ENCODE measurements around the gene PRICKLE2.

Gene PRICKLE2

DNA sequence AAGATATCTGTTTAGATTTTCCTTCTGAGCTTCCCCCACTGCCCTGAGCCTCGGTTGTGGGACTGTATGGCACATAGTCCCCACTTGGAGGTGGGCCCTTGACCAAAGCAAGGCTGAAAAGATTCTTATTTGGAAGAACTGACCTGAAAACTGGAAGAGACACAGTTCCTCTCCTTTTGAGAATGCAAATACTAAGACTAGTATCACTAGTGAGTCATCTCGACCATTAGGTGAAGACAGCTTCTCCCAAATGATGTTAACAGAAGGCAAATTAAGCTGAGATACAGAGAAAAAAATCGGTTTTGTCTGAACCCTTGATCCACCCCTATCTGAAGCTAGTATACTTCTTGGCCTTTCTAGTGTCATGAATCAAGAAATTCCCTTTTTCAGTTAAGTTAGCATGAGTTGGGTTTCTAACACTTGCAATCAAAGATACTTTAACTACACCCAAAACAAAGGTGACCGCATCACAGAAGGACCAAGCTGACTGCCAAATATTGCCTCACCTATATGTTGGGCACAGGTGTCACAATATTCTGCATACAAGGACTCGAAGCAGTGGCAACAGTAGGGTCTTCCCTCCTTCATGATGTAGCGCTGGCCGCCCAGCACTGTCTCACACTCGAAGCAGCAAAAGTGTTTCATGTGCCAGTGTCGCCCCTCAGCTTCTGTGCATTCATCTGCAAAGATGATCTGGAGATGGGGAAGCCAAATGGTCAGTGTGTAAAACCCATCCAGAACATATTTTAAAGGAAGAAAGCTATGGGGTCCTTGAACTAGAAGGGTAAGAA, 72.4 kb downstream of the PRICKLE2 start:
- no peak for DNase-seq

DNA sequence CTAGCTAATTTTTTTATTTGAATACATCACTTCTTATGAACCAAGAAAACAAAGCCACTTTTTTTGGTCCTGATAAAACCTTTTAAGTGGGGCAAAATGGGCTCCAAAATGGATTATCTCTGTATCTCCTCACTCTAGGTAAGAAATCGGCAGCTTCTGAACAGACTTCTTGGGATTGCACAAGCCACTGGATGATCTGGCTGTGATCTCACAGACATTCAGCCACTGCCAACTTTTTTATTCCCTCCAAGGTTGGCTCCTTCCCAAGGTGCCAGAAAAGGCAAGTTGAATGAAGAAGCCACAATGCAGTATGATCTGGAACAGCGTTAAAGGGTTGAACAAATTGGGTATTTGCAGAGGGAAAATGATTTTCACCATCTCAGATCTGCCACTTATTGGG, 73.2 kb downstream of the PRICKLE2 start:
- DNase-seq: no peak

DNA sequence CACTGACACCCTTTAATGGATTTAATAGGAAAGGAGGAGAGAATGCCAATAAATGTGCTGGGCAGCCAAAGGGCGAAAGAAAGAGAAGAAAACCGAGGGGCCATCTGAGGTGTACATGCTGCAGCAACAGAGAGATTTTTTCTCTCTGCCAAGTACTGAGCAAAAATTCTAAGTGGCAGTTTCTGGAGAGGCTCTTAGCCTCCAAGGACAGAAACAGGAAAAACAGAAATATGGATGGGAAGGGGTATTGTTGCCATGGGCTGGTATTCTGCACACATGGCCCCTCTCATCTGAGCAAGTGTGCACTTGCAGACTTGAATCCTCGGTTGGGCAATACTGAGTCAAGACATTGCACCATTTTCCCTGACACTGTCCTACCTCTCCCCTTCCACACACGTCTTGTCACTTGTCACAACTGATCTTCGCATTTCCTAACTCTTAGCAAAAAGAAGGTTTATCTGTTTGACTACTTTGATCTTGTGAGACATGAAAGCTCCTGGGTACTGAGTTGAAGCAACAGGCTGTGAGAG, 73.9 kb downstream of the PRICKLE2 start:
- DNase-seq: no peak

DNA sequence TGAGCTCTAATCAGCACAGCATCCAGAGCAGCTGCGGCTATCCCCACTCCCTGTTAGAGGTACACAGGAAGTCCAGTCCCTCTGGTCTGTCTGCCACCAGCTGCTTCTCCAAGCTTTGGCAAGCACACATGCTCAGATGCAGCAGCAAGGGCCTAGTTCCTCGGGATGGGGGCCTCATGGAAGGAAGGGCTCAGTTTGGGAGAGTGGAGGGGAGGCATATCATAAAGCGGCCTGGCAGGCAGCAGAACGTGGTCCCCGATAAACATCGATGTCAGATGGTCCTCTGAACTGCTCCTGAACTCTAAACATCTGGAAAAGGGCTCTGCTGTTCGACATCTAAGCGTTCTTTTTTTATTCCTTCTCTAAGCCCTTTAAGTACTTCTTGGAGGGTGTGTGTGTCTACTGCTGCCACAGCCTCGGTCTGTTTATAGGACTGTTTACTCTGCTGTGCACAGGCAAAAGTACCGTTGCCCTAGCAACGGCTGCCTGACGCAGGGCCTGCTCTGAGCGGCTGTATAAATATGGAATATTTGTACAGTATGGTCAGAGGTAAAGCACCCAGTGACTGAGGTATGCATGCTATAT, 74.6 kb downstream of the PRICKLE2 start:
- DNase-seq: no peak

DNA sequence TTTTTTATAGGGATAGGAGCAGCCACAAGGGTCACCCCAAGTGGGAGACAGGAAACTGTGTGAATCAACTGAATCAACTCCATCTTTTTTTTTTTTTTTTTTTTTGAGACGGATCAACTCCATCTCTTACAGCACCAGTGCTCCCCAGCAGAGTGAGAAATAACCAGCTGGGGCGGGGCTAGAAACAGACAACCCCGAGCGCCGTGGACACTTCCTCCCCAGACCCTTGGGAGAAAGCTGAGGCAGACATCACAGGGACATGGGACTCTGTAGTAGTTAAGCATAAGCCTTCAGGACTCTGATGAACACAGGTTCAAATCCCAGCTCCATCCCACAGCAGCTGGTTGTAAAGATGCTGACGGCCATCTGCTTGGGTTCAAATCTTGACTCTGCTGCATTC, 75.4 kb downstream of the PRICKLE2 start:
- no peak for DNase-seq

DNA sequence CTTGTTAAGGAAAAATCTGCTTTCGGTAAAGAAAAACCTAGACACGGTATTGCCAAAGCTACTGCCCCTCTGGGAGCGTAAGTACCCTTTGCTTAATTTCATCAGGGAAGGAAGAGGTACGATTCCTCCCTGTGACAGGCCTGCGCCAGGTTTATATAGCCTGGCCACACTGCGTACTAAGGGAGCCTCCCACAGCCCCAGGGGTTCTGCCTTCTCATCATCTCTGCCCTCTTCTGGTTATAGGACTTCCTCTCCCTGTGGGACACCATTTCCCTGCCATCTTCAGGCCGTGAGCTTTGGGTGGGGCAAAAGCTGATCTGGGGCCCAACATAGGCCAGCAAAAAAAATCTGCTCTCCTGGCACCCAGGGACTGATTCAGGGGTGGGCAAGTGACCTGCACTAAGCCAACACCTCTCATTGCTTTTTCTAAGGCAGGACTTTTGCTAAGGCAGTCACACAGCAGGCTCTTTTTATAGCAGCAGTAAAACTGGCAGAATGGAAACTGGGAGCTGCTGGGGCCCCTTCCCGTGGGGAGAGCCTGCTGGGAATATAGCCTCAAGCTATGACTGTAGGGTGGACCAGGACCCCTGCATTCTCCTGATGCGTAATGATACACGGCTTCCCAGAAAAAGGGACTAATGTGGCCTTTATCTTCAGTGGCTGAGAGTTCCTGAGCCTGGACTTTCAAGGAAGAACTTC, 76.2 kb downstream of the PRICKLE2 start:
- no peak for DNase-seq

DNA sequence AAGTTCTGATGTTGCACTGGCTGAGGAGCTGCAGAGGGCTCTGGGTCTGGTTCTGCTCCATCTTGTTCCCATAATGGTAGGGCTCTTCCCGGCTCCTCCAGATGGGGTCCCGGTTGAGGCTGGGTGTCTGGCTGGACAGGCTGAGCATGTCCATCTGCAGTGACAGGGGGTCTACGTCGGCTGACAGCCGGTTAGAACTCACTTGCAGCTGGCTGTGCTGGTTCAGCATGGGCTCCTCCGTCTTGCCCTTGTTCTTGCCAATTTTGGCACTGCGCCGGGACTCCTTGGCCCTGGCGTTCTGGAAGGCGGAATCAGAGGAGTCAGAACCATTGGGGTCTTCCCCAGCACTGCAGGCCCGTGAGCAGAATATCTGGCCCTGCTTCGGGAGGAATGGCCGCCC, 78.1 kb downstream of the PRICKLE2 start:
- no peak for DNase-seq

DNA sequence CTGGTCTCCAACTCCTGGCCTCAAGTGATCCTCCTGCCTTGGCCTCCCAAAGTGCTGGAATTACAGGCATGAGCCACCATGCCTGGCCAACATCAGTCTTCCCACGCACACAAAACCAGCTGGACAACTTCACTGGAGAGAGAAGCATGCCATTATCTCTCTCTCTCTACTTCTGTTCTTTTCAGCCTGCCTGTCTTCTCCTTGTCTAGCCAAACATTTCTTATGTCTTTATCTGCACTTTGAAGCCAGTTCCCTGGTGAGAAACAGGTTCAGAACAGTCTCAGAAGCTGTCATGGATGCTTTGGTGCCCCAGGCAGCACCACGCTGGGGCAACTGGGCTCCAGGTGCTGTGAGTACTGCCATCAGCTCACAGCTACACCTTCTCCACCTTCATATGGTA, 79.8 kb downstream of the PRICKLE2 start:
- DNase-seq: no peak

DNA sequence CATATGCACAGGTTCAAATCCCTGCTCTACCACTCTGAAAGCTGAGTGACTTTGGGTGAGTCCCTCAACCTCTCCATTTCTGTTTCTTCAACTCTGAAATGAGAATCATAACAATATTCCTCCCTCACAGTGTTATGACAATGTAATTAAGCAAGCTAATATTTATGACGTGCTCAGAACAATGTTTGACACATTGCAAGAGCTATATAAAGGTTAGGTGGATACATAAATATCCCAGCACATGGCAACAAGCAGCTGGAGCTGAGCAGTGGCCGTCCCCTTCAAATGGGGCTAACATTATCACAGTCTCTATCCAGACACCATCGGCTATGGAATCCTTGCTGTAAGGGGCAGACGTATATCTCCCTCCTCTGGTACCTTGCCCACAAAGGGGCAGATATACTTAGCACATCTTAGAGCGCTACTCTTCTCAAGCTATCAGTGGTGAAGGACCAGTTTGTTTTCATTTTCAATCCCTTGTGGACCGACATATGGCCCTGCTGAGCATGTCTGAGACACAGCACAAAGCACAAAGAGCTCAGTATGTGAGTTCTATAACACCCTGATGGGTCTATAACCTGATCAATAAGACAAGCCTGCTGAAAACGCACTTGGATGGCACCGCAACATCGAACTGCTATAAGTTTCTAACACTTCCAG, 80.9 kb downstream of the PRICKLE2 start:
- no peak for DNase-seq

DNA sequence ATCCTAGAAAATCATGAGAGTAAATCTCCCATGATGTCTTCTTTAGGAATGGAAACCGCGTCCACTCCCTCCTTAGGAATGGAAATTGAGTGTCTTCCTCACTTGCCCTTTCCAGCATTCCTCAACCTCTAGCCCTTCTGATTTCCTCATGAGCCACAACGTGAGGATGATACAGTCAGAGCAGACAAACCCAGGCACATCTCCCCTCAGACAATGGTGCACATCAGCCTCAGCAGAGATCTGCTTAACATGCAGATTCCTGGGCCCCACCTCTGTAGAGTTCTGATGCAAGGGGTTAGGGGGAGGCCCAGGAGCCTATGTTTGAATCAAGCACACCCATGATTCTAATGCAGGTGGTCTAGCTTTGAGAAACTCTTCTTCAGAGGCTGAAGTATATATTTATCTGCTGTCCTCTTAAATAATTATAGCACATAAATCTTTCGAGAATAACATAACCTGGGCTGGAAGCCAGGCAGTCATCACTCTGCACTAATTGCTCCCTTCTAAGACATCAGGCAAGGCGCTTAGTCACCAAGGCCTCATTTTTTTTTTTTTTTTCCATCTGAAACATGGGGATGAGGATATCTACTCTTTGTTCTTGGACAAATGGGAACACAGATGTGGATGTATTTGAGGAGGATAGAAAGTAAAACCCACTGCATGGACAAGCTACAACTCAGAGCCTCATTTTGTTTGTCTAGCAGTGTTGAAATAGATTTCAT, 81.7 kb downstream of the PRICKLE2 start:
- no peak for DNase-seq

DNA sequence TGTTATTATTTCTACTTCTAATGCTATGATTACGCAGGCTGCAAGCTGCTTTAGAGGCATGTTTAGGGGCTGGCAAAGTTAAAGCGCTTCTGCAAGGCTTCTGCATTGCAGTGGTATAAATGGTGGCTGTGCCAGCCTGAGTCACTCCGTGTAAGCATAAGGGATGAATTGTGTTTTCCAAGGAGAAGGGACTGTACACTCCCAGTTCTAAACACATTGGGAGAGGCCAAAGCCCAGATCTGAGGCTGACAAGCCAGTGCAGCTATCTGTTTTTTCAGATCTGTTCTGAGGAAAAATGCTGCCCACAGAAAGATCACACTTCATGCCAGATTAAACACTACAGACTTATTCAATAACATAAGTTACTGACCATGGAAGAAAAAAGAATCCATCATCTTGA, 83.8 kb downstream of the PRICKLE2 start:
- DNase-seq: no peak

DNA sequence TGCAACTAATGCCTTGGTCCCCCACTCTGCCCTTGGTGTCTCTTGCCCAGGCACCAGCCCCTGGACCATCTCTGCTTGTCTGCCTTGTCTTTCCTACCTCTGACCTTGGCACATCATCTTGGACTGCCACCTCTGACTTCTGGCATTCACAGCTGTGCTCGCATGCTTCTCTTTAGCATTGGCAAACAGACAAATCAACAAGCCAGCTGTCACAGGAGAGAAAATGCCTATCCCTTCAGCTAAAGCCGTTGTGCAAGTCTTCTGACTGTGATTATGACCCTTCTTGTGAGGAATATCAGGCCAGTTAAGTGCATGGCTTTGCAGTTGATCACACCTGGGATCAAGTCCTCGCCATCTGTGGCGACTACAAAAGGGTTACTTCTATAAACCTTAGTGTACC, 84.6 kb downstream of the PRICKLE2 start:
- DNase-seq: no peak

DNA sequence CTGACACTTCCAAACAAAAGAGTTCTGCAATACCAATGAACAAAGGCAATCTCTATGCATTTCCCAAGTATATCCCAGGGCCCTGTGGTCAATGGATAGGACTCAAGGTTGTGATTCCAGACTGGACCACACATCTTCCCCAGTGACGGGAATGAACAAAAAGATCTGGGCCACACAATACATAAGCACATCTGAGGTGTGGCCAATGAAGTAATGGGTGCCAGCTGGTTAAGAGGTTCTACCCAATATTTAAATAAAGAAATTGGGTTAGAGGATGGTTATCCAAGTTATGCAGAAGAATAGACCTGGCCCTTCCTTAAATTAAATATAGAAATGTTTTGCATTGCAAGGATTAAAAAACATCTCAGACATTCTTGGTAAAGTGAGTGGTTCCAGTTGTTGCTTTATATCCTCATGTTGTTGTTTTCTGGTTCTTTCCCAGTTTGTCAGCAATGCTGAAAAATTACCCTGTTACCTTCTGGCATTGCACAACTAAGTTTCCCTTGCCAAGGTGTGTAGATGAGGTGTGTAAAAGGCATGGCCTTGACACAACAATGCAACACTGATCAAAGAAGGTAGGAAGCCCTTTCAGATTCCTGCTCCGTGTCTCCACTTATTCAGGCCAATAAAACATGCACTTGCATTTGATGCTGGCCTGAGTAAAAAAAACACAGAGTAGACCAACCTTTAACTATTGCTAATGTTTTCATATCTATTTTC, 86.5 kb downstream of the PRICKLE2 start:
- DNase-seq: no peak

DNA sequence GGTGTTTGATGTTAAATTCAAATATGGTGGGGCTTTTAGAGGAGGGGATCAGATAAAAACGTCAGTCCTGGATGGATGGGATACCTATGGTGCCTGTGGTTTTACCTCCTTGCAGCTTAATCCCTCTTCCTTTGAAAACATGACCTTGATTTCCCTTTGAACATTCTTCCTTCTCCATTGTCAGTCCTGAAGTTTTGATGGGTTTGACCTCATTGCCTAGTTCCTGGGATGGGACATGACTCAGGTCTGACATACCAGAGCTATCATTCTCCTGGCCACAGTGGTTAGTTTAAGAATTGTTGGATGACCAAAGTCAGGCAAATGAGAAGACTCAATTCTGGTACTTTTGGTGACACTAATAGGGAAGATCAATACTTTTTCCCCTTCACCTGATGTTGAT, 87.2 kb downstream of the PRICKLE2 start:
- DNase-seq: no peak

DNA sequence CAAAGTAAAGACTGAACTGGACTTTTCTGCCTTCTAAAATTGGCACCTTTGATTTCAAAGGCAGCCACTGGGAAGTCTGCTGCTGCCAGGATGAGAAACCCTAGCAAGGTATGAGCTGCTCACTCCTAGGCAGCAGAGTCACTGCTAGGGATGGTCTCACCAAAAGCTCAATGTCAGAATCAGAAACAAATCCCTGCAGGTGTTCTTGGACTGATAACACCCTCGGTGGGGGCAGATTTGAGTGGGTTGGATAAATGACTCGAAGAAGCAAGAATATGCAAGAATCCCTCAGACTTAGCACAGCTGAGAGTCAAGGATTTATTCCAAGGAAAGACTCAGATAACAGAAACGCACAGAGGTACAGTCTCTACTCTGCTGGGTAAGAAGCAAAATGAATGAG, 90.4 kb downstream of the PRICKLE2 start:
- no peak for DNase-seq

DNA sequence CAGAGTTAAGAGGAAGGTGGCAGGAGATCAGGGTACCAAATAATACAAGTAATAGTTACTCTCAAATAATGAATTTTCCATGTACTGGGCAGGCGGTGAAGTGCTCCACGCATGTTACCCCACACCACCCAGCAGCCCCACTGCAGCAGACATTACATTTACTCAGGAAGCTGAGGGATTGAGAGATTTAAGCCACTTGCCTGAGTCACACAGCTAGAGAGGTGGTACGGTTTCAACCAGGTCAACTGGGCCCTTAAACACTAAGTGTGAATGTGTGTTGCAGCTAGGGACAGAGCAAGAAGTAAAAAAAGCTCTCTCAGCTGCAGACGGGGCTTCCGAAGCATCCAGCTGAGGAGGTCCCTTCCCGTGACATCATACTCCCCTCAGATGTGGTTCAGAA, 91.3 kb downstream of the PRICKLE2 start:
- no peak for DNase-seq

DNA sequence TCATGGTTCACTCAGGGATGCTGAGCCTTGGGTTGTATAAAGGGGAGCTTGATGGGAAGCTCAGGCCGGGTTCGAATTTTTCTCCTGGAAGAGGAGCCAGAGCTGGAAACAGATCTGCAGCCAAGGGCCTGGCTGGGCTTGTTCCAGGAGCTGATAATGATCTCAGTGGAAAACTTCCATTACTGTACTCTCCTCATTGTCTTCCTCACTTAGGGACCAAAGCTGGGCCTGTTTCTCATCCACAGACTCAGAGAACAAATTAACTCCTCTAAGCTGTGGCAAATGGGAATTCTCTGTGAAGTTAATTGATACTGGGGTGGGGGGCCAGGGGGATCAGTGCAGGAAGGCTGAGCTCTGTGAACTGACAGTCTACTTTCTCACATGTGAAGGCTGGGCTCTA, 92.0 kb downstream of the PRICKLE2 start:
- DNase-seq: no peak

DNA sequence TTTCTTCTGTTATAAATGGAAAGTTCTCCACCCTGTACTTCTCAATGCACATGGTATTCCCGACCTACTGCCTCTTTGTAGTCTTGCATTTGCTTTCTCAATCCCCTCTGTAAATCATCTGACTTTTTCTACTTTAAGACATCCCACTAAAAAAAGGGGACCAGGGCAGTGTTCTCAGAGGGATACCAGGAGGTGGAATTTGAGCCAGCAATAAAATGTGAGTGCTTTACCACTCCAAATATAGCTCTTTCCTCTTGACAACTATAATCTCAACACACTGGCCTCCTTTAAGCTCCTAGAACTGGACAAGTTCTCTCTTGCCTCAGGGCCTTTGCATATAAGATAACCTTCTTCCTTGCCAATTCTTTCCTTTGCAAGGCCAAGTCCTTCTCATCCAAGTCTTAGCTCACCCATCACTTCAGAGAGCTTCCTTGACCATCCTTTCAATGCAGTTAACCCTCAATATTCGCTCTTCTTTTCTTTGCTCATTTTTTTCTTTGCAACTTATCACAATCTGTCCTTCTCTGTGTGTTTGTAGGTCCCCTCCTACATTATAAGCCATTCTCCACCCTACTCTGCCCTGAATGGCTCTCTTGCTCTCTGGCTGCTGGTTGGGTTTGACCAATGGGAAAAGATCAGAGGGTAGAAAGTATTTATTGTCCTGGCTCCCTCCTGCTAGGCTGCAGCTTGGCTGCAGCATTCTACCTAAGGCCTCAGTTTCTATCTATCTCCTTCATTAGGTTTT, 93.4 kb downstream of the PRICKLE2 start:
- no peak for DNase-seq

DNA sequence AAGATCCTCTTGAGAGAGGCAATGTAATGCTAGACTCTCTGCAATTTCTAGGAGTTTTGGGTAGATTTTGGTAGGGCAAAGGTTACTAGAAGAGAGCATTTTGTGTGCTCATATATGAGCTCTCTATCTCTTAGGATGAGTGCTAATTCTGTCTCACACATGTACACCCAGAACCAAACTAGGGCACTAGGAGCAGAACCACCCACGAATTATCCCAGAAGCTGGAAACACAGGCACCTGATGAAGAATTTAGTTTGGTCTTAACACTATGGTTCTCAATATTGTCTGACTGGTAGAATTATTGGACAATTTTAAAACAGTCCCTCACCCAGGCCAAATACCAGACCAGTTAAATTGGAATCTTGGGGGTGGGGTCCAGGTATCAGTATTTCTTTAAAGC, 94.8 kb downstream of the PRICKLE2 start:
- no peak for DNase-seq

DNA sequence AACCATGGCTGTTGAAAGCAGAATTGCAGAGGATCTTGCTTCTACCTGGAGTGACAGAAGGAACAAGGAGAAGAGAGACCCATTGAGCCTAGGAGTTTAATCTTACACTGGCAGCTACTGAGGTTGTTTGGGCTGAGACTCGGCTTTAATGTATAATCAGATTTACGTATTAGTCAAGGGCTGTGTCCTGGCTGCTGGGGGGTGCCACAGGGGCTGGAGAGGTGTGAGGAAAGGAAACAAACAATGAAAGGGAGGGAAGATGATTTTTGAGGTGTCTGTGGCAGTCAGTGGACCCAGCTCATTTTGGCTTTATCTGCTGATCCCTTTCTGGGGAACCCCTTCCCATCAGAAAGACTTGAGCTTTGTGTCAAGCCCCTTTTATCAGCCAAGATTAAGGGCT, 95.7 kb downstream of the PRICKLE2 start:
- DNase-seq: no peak

DNA sequence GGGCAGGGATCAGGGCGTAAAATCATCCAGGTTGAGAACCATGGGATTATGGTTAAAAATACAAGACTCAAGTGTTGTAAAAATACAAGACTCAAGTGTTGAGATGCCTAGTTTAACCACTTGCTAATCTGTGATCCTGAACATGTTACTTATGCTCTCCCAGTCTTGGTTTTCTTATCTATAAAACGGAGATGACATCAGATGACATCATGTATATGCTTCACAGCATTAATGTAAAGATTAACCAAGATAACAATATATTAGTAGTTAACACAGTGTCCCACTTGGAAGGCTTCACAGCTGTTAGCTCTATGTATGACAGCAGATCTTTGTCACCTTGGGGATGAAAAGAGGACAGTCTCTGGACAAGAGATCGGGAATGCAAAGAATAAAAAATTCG, 96.2 kb downstream of the PRICKLE2 start:
- DNase-seq: no peak
